GM10266 (cell line): Measurements from ENCODE around the gene OR52H1.

Experiments
- DNase-seq: peaks from one replicate; pipeline ENCODE4 v3.0.0; 2012; ENCODE audit errors: extremely low spot score
- CTCF ChIP-seq: IDR thresholded peaks from 2 replicates; pipeline ENCODE4 v1.5.1; 2012; ENCODE audit warnings: mild to moderate bottlenecking, low read depth; ENCODE audit not compliant: control insufficient read depth, insufficient read depth; ENCODE audit errors: missing control alignments

OR52H1 gene

GRCh38 chr11:5514841-5515240 is 33.5 kb downstream of the OR52H1 start:
- DNase-seq, result no peak
- TF ChIP-seq CTCF, result no peak

GRCh38 chr11:5509803-5510202 is 38.5 kb downstream of the OR52H1 start, which contains the start of gene UBQLN3:
Gene UBQLN3, minus strand, starts transcription at chr11:5509957. Its CDS starts 399 bp downstream, at chr11:5509558.
- no peak for DNase-seq
- no peak for TF ChIP-seq CTCF

GRCh38 chr11:5508605-5509004 is 39.7 kb downstream of the OR52H1 start:
- DNase-seq, result no peak
- TF ChIP-seq CTCF, result no peak

GRCh38 chr11:5507933-5508305 is 40.4 kb downstream of the OR52H1 start:
- no peak for TF ChIP-seq CTCF

GRCh38 chr11:5507177-5507932 is 41.0 kb downstream of the OR52H1 start:
- no peak for DNase-seq
- no peak for TF ChIP-seq CTCF

More at GRCh38 chr11:5507933-5508305, 40.4 kb downstream of the OR52H1 start:
- no peak for DNase-seq

- no peak for TF ChIP-seq CTCF
- DNase-seq, result no peak
These were observed 42.8 kb downstream of the OR52H1 start for GRCh38 chr11:5505363-5506048.

GRCh38 chr11:5504403-5504921 is 43.9 kb downstream of the OR52H1 start:
- TF ChIP-seq CTCF, result no peak
- no peak for DNase-seq
